GM12878 (cell line): ENCODE results near the gene GFAP.

Source experiments
- CTCF ChIP-seq, 3 experiments: IDR thresholded peaks in 2 of 3; conservative IDR thresholded peaks in 1 of 3; 2 replicates each; pipeline ENCODE4 v1.5.1; 2011; ENCODE audit warnings: low read depth in 3 of 3, low read length in 3 of 3, mild to moderate bottlenecking in 3 of 3, control low read depth in 2 of 3, moderate library complexity in 2 of 3, inconsistent platforms in 1 of 3, mixed read lengths in 1 of 3; ENCODE audit not compliant: control insufficient read depth in 2 of 3, insufficient read depth in 1 of 3; ENCODE audit errors: extremely low read depth in 1 of 3
- SMC3 ChIP-seq: IDR thresholded peaks from 2 replicates; pipeline ENCODE4 v1.6.1; 2011; ENCODE audit warnings: low read length, improper control_type of control experiment, borderline replicate concordance

GRCh38 chr17:44908761-44909326 lies 6.5 kb downstream of the GFAP start:
- TF ChIP-seq SMC3 (no peak), CTCF (IDR thresholded peaks at IDR 0.05 in 2 of 3, conservative IDR thresholded peaks at IDR 0.05 in 1 of 3; ENCODE audit: control insufficient read depth in 2 of 3, extremely low read depth in 1 of 3, insufficient read depth in 1 of 3, low read depth in 3 of 3, low read length in 3 of 3) (no peak)
